ENCODE measurements around the gene CD200. TPM values are rescaled to one million over a fixed set of nuclear protein-coding genes. Genes with fewer than 3 reads are reported as not detected.

The CD200 gene
- total and polyA plus RNA-seq, 10 of the 15 experiments (the other 5 are each of a cell fraction or from before 2014, with no cell fraction given) = 21.2 to 84.3 (median 33.2) TPM

DNA sequence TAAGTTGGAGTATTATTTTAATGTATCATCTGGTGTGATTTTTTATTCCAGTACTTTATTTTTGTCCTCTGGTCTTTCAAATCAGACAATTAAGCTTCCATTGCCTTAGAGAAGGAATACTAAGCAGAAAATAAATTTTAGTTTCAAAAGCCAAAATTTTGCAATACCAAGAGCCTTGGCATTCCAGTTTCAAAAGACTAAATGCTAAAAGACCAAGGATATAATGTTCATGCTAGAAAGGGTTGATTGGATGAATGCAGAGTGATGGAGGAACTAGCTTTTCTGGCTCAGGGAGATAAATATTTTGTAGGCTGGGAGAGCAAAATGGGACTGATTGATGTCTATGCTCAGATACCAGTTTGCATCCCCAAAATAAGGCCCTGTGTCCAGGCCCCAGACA is 6.2 kb downstream of the CD200 start:
- Histone ChIP-seq H2AFZ (ENCODE audit: control insufficient read depth, low read depth, low read length) (no peak overlapping the region), H3K9ac (ENCODE audit: control insufficient read depth, insufficient read depth, low read length) (no peak overlapping the region), H3K79me2 (ENCODE audit: control insufficient read depth, insufficient read depth, low read length) (peaks cover 74% of the 10 kb centered on the region), H3K4me1 (ENCODE audit: control insufficient read depth, insufficient read depth, low read length) (no peaks in the 10 kb centered on the region; the same call in 1 of the 2 replicates), H4K20me1 (ENCODE audit: control insufficient read depth, insufficient read depth) (no peaks in the 10 kb centered on the region), H3K4me2 (ENCODE audit: control insufficient read depth, insufficient read depth) (peak overlapping the region; percentile 7; the same call in 1 of the 2 replicates), H3K27ac (ENCODE audit: control insufficient read depth, insufficient read depth) (no peak overlapping the region), H3K36me3 (ENCODE audit: control insufficient read depth in 2 of 2, insufficient read depth in 2 of 2, low read length in 1 of 2) (peaks cover 0 to 7% of the 10 kb centered on the region in 2 experiments; a peak in 1 of 4 replicates), H3K9me3 (replicated peaks; ENCODE audit: control insufficient read depth, insufficient read depth, low read length) (peaks cover 2% of the 10 kb centered on the region; the same call in 1 of the 3 replicates), H3K27me3 (replicated peaks in 1 of 2; ENCODE audit: control insufficient read depth in 2 of 2, insufficient read depth in 2 of 2, low read length in 1 of 2) (no peaks in the 10 kb centered on the region), H3K4me3 (no peak overlapping the region; the same call in 1 of the 2 replicates)
- no TSS peak for BruUV-seq (replicated peaks)
- ATAC-seq = no peak
- RAD21 ChIA-PET (ENCODE audit: unreplicated experiment) = interaction anchor here (0.8 to 2.1 kb wide), 9 partner anchors 11 to 161 kb away, joined by 3 to 9 read pairs (median 5); partner anchors contain the start of gene SLC9C1
- SMC1A ChIA-PET (ENCODE audit: uncharacterized antibody, unreplicated experiment) = interaction anchor here (0.7 to 7.6 kb wide), 19 partner anchors 12 to 336 kb away, joined by 3 to 99 read pairs (median 5); no protein-coding TSS in a partner anchor
- no peak for DNase-seq (ENCODE audit: low read depth, low spot score)
- FAIRE-seq = no peak
- in situ Hi-C loops (cut with MboI) (no loop called here), intact Hi-C loops (cut with micrococcal nuclease; ENCODE audit: unreplicated experiment) (no loop called here)
- CTCF ChIA-PET = interaction anchor here (0.8 to 2.2 kb wide), 8 partner anchors 12 to 225 kb away, joined by 3 to 10 read pairs (median 3); partner anchors contain the start of gene SLC9C1
- POLR2A ChIA-PET = interaction anchor here (1.0 to 1.7 kb wide), 4 partner anchors 20 to 120 kb away, joined by 3 to 4 read pairs (median 4); no protein-coding TSS in a partner anchor
- TF ChIP-seq, protein P1, sequence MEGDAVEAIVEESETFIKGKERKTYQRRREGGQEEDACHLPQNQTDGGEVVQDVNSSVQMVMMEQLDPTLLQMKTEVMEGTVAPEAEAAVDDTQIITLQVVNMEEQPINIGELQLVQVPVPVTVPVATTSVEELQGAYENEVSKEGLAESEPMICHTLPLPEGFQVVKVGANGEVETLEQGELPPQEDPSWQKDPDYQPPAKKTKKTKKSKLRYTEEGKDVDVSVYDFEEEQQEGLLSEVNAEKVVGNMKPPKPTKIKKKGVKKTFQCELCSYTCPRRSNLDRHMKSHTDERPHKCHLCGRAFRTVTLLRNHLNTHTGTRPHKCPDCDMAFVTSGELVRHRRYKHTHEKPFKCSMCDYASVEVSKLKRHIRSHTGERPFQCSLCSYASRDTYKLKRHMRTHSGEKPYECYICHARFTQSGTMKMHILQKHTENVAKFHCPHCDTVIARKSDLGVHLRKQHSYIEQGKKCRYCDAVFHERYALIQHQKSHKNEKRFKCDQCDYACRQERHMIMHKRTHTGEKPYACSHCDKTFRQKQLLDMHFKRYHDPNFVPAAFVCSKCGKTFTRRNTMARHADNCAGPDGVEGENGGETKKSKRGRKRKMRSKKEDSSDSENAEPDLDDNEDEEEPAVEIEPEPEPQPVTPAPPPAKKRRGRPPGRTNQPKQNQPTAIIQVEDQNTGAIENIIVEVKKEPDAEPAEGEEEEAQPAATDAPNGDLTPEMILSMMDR (IDR thresholded peaks at IDR 0.05 in 2 of 3, conservative IDR thresholded peaks at IDR 0.05 in 1 of 3; ENCODE audit: control insufficient read depth in 2 of 3, extremely low read depth in 1 of 3, insufficient read depth in 1 of 3, low read depth in 3 of 3, low read length in 3 of 3) = no peak
- no peak for TF ChIP-seq ZSCAN29 (IDR thresholded peaks at IDR 0.05)
- TF ChIP-seq, protein P2, sequence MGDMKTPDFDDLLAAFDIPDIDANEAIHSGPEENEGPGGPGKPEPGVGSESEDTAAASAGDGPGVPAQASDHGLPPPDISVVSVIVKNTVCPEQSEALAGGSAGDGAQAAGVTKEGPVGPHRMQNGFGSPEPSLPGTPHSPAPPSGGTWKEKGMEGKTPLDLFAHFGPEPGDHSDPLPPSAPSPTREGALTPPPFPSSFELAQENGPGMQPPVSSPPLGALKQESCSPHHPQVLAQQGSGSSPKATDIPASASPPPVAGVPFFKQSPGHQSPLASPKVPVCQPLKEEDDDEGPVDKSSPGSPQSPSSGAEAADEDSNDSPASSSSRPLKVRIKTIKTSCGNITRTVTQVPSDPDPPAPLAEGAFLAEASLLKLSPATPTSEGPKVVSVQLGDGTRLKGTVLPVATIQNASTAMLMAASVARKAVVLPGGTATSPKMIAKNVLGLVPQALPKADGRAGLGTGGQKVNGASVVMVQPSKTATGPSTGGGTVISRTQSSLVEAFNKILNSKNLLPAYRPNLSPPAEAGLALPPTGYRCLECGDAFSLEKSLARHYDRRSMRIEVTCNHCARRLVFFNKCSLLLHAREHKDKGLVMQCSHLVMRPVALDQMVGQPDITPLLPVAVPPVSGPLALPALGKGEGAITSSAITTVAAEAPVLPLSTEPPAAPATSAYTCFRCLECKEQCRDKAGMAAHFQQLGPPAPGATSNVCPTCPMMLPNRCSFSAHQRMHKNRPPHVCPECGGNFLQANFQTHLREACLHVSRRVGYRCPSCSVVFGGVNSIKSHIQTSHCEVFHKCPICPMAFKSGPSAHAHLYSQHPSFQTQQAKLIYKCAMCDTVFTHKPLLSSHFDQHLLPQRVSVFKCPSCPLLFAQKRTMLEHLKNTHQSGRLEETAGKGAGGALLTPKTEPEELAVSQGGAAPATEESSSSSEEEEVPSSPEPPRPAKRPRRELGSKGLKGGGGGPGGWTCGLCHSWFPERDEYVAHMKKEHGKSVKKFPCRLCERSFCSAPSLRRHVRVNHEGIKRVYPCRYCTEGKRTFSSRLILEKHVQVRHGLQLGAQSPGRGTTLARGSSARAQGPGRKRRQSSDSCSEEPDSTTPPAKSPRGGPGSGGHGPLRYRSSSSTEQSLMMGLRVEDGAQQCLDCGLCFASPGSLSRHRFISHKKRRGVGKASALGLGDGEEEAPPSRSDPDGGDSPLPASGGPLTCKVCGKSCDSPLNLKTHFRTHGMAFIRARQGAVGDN (IDR thresholded peaks at IDR 0.05) = no peak
- no peak for TF ChIP-seq RFX5 (IDR thresholded peaks at IDR 0.05; ENCODE audit: low read depth, low read length)
- TF ChIP-seq SP1 (IDR thresholded peaks at IDR 0.05; ENCODE audit: low read depth, low read length) = no peak
- TF ChIP-seq KDM1A (IDR thresholded peaks at IDR 0.05; ENCODE audit: borderline replicate concordance) = no peak
- TF ChIP-seq NFYA (IDR thresholded peaks at IDR 0.05; ENCODE audit: borderline replicate concordance, low read depth, low read length) = no peak
- TF ChIP-seq NRF1 (conservative IDR thresholded peaks at IDR 0.05; ENCODE audit: low read depth, low read length) = no peak
- no peak for TF ChIP-seq NFIC (IDR thresholded peaks at IDR 0.05; ENCODE audit: low read depth, low read length)
- TF ChIP-seq NKRF (conservative IDR thresholded peaks at IDR 0.05) = no peak
- TF ChIP-seq CREB1 (IDR thresholded peaks at IDR 0.05; ENCODE audit: low read depth) = no peak
- TF ChIP-seq BHLHE40 (IDR thresholded peaks at IDR 0.05; ENCODE audit: borderline replicate concordance in 1 of 2, low read depth in 2 of 2, low read length in 1 of 2) = no peak
- TF ChIP-seq EP300 (IDR thresholded peaks at IDR 0.05; ENCODE audit: borderline replicate concordance in 1 of 2, control insufficient read depth in 1 of 2, low read depth in 2 of 2, low read length in 2 of 2) = no peak
- TF ChIP-seq SRF (IDR thresholded peaks at IDR 0.05; ENCODE audit: low read depth in 2 of 2, low read length in 2 of 2) = no peak
- TF ChIP-seq TAF1 (IDR thresholded peaks at IDR 0.05; ENCODE audit: borderline replicate concordance, low read depth, low read length) = no peak
- no peak for TF ChIP-seq CBX3 (IDR thresholded peaks at IDR 0.05; ENCODE audit: borderline replicate concordance, low read depth)
- no peak for TF ChIP-seq RB1 (IDR thresholded peaks at IDR 0.05; ENCODE audit: borderline replicate concordance)

Measured in GM12878 (cell line).